Measurements from ENCODE around the gene PYROXD2.
A peak's percentile ranks its signal among the peaks of the same experiment; 100 is the strongest.
"Not testable (repeated sequence)": the region's sequence is repeated elsewhere in the genome, so short reads cannot be mapped to it uniquely, and the experiment has no call there.

Gene PYROXD2

GRCh38 chr10:98364432-98365102 lies 50.4 kb downstream of the PYROXD2 start:
- DNase-seq = no peak

DNA sequence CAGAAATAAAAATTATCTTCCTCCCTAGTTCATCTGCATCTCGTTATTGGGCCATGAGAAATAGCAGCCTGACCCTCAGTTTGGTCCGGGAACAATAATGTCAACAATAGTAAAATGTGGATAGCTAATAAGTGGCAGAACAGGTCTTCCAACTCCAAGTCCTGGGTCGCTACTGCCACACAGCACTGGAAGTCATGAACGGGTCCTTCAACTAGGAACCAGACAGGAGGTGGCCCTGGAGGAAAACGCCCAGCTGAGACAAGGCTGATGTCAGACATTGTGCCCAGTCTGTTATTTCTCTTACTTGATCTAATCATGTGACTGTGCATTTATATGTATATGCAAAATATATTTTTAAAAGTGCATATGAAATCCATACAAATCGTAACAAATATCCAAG lies 51.8 kb downstream of the PYROXD2 start:
- no peak for DNase-seq

DNA sequence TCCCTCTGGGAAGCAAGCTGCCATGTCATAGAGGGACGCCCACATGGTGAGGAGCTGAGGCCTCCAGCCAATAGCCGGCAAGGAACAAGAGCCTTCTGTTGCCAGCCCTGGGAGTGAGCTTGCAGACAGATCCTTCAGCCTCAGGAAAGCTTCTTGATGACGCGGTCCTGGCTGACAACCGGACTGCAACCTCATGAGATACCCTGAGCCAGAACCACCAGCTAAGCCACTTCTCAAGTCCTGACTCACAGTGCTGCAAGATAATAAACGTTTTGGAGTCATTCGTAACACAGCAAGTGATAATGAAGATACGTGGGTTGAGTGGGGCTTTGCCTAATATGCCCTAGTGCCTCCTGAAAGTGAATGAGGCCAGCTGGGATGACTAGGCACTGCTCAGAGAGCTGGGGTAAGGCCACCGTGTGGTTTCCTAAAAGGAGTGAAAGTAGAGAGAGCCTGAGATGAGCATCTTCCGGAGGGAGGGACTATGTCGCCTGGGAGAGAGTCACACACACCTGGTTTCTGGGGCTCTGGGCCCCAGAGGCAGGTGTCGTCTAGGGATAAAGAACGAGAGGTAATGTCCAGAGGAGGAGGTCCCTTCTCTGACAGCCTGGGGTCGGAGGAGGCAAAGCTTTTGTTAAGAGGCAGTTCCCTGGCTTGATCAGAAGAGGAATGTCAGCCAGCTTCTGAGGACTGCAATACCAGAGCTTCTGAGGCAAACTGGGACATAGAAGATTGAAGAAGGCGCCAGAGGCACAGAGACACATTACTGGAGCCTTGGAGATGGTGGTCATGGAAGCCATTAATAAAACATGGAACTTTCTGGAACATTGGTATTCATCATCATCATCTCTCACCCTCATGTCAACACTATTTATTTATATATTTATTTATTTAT lies 53.6 kb downstream of the PYROXD2 start:
- DNase-seq = peak; percentile 1

- DNase-seq = peak; percentile 45
Observed at GRCh38 chr10:98357194-98357822, 57.7 kb downstream of the PYROXD2 start.

DNA sequence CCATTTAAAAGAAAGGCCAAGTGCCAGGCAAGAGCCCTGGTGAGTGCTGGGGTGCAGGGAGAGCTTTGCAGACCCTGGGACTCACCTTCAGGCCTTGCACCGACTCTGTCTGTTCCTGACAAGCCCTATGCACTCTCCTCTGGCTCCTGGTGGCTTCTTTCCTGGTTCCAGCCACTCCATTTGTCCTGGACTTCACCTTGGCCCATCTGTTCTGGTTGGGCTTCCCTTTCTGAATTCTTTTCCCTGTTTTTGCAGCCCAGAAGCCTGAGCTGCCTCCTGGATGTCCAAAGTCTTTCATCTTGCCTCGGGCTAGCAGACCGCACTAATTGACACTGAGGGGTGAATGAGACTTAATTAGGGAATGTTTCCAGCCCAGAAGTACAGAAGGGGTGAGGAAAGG lies 60.5 kb downstream of the PYROXD2 start:
- peak; percentile 0 for DNase-seq

- peak; percentile 51 for DNase-seq
Observed at GRCh38 chr10:98353170-98353569, 61.8 kb downstream of the PYROXD2 start.

GRCh38 chr10:98351831-98352402 lies 63.1 kb downstream of the PYROXD2 start:
- no peak for DNase-seq

DNA sequence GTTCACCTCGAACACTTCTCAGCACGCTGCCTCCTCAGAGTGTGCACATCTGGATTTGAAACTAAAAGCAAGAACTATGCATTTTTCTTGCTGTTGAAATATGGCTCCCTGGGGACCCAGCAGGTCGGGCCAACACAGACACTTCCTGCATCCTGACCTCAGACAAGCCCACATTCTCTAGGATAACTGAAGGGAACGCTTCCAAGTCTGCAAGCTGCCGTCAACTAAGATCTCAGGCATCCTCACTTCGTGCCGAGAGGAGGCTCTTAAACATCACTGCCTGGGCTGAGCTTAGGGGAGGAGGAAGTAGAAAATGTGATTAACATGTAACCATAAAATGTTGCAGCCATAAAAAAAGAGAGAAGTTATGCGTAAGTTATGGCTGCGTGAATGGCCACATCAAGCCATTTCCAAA lies 65.5 kb downstream of the PYROXD2 start:
- peak; percentile 13 for DNase-seq

DNA sequence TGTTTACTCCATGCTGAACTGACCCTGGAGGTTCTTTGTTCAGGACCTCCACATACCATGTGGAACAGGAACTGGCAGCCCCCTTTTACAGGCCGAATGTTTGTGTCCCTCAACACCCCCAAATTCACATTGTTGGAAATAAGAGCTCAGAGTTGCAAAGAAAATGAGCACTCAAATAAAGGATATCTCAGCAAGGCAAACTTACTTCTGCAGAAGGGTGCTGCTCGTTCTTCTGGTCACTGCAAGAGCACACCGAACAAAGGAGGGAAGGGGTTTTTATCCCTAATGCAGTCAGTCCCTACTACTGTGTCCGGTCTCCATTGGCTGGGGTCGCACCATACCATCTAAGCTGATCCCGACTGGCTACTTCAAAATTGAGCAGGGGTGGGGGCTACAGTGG lies 68.1 kb downstream of the PYROXD2 start:
- no peak for DNase-seq

GRCh38 chr10:98344589-98345038 lies 70.4 kb downstream of the PYROXD2 start:
- peak; percentile 2 for DNase-seq

DNA sequence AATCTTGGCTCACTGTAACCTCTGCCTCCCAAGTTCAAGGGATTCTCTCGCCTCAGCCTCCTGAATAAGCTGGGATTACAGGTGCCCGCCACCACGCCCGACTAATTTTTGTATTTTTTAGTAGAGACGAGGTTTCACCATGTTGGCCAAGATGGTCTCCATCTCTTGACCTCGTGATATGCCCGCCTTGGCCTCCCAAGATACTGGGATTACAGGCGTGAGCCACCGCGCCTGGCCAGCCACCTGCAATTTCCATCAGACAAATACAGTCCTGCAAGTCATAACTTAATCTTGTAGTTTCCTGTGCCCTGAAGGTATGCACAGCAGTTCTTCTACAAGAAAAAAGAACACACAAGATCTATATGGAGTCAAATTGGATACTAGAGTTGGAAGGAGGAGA lies 73.3 kb downstream of the PYROXD2 start:
- DNase-seq = not testable (repeated sequence)

GRCh38 chr10:98340940-98341310 lies 74.1 kb downstream of the PYROXD2 start:
- DNase-seq = no peak

GRCh38 chr10:98340261-98340939 lies 74.6 kb downstream of the PYROXD2 start:
- DNase-seq = no peak

DNA sequence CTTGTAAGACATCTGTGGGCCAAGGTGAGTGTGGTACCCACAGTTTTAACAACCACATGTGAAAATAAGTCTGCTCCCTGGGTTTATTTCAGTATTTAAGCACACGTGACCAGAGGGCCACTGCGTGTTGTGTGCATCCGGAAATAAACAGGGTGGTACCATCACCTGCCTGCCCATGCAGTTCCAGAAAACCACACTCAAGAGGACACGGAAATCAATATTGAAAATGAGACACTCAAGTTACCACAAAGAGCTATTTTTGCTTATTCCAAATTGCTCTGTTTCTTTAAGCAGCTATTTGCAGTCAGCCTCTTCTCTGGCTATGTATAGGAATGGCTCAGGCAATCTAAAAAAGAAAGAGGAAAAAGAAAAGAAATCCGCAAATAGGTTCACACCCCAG lies 75.2 kb downstream of the PYROXD2 start:
- DNase-seq = no peak

- no peak for DNase-seq
Observed at GRCh38 chr10:98338896-98339295, 76.1 kb downstream of the PYROXD2 start.

DNA sequence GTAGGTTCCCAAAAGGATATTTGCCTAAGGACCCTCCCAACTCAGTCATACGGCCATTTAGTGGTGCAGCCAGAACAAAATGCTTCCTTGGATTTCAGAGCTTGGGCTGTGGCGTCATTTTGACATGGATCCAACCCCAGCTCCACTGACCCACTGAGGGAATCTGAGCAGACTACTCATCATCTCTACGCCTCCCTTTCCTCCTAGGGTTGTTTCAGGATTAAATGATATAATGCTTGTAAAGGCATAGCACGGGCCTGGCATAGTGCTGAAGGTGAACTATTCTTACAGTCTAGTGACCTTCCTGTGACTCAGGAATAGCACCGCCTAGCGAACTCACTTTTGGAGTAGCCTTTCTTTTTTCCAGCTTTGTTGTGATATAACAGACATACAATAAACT lies 76.7 kb downstream of the PYROXD2 start:
- DNase-seq = no peak

- no peak for DNase-seq
Observed at GRCh38 chr10:98337484-98337883, 77.5 kb downstream of the PYROXD2 start.

Measured in NCI-H69 (cell line).